ENCODE results near the gene SYT1.

SYT1 gene

DNA sequence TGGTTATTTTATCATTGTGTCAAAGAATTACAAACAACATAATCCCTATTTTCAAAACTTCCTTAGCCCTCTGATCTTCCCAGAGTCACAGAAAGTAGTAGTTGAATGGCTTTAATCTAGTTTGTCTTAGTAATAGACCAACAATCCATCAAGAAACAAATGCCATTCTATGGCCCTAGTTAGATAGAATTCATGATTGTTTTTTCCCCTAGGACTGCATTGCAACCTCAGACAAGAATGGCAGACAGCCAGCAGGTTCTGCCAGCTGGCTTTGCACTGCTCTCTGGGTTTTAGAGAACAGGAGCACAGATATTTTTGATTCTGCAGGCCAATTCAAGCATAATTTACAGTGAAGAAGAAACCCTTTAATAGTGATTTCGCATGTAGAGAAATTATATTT, 33.8 kb downstream of the SYT1 start:
- DNase-seq = peak; percentile 71

DNA sequence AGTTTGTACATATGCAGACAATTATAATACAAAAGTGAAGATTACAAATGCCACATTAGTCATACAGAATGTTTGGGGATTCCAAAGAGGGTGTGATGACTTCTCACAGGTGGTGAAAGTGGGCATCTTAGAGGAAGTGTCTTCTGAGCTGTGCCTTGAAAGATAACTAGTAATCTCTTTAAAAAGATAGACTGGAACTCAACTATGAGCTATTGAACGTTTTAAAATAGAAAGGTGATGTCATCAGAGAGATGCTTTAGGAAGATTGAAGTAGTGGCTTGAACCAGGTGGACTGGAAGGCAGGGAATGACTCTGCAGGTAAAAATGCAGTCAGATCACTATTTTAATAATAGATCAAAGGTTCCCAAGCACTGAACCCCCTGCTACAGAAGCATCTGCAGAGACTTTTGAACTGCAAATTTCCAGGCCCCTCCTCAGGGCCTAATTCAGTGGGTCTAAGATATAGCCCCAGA, 50.3 kb downstream of the SYT1 start:
- DNase-seq = no peak

DNA sequence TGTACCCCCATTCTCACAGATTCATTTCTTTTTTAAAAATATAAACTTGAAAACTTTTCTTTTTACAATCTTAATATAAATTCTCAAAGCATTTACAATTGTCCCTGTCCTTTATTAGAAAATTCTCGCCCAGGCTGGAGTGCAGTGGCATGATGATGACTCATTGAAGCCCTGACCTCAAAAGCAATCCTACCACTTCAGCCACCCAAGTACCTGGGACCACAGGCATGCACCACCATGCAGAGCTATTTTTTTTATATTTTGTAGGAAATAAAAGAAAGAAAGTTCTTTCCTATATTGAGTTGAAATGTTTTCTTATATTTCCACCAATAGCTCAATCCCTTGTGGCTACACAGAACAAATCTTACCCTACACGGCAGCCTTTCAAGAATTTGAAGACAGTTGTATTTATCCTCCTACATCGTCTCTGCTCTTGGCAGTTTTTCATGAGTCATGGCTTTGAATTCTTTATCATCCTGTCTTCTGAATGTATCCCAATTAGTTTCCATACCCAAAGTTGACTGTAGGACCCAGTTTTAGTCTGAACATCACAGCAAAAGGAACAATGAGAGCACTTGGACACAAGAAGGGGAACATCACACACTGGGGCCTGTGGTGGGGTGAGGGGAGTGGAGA, 52.4 kb downstream of the SYT1 start:
- DNase-seq = no peak

DNA sequence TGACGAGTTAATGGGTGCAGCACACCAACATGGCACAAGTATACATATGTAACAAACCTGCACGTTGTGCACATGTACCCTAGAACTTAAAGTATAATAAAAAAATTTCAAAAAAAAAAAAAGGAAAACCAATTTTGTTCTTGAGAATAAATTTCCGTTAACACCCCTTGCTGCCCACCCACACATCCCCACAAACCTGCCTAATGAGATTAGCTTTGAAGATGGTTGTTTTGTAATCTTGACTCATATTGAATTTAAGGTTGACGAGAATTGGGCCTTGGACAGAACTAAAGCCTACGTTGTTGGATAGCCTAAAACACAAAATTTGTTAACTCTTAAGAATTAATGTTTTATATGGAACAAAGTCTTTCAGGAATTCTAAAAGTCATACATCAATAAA, 52.9 kb downstream of the SYT1 start:
- DNase-seq = no peak

DNA sequence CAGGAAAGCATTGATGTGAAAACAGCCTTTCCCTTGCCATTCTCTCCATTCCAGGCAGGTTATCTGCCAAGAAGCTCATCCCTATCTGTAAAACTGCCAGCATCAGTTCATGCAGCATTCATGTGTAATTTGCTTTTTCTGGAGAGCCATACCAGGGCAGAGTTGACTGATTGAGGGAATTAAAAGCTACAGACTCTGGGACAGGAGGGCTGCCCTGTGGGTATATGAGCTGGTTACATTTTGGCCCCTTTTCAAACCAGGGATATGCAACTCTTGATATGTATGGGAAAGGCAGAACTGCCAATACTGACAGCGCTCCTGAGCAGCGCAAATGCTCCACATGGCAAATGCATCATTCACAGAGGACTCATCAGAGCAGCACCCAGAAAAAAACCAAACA, 53.7 kb downstream of the SYT1 start:
- no peak for DNase-seq

DNA sequence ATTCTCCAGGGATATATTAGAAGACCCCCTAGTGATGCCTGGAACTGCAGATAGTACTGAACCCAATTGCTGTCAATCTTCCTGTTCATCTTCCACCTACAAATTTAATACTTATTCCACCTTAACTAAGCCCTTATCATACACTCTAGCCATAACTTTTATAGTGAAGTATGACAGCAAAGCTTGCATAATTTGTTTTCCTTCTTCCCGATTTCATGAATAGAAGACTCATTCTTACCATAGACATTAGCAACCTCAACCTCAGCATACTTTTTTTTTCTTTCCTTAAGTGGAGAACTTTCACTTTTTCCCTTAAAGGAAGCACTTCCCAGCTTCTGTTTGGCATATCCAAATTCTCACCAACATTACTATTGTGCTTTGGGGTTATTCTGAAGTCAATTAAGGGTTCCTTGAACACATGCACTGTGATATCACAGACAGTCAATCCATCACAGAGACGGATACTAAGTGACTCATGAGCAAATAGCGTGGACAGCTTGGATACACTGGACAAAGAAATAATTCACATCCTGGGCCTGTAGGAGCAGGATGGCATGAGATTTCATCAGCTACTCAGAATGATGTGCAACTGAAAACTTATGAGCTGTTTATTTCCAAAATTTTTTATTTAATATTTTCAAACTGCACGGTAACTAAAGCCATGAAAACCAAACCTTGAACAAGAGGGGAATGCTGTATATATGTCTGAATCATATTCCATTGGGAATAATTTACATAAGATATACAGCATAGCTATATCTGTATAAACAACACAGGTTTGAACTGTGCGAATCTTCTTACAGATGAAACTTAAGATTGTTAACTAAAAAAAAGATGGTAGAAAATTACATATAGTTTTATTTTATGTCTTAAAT, 63.9 kb downstream of the SYT1 start:
- DNase-seq = no peak

DNA sequence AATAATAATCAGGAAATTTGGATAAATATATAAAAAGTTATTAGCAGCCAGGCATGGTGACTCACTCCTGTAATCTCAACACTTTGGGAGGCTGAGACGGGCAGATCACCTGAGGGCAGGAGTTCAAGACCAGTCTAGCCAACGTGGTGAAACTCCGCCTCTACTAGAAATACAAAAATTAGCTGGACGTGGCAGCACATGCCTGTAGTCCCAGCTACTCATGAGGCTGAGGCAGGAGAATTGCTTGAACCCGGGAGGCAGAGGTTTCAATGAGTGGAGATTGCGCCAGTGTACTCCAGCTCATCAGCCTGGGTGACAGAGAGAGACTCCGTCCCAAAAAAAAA, 64.5 kb downstream of the SYT1 start:
- no peak for DNase-seq

DNA sequence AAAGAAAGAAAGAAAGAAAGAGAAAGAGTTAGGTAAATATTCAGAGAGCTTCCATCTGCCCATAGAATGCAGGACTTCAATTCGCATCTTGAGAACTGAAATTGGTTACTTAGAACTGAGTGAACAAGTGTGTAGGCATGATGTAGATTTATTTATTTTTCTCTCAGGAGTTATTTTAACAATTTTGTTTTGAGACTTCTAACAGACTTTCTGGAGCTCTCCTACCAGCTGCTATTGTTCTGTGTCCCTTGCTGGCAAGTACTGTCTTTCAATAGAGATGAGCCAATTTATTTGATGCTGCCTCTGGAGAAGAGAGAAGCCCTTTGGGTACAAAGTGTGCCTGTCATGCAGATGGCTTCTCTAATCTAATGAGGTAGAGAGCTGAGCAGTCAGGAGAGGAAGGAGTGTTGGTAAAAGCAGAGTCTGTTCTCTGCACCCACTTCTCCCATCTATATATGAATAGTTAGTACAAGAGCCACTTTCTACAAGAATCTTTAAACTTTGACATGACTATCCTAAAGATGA, 67.0 kb downstream of the SYT1 start:
- DNase-seq = no peak

DNA sequence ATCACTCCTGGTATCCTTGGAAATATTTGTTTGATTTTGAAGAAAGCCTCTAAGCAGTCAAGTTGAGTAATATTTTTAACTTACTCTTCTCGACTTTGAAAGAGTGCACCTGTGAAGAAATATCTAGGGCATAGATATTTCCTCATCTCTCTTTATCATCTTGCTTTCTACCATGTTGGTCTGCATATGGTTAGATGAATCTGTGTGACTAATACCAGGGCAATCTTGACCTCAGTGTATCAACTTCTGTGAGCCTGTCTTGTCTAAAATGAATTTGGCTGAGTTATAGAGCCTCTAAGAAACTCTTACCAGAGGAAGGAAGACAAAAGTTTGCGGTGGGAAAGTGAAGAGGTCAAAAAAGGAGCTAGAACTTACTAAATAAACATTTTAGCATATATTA, 68.4 kb downstream of the SYT1 start:
- no peak for DNase-seq

DNA sequence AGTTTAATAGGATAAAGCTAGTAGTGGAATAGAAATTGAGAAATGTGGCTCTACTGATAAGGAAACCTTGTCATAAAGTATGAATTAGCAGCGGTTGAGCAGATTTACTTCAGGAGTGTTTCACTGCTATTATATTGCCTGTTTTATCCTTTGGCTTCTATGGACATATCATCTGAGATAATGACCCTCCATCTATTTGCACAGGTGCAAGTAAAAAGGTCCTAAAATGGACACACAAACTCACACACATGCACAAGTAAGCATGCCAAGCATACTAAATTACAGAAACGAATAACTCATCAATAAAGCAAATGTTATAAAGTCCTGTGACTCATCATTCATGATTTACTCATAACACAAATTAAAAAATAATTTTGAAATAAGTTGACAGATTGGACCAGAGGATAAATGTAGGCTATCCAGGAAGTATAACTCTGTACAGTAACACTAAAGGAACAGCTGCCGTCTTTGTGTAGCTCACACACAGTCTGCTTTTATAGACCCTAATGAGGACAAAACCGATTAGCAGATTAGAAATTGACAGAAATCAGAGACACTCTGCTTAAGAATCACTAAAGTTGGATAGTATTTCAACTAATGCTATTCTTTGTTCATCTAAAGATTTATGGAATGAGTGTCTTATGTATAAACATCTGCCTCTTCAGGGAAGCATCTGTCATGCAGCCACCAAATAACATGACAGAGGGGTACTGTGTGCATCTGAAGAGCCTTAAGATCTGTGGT, 73.9 kb downstream of the SYT1 start:
- DNase-seq = peak; percentile 85

DNA sequence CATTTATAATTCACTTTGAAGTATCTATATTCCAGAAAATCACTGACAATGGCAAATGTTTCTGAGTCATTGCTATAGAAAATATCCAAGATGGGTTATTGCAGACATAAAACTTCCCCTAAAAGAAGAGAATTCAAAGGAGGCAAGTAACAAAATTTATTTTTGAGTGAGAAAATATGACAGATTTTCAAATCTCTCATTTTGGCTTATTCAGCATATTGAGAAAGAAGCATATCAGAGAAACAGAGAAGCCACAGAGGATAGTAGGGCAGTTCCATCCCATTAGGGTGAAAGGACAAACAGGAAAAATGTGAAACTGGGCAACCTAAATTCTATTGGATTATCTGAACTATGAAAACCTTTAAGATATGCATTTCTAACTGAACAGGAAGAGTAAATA, 85.0 kb downstream of the SYT1 start:
- DNase-seq = no peak

DNA sequence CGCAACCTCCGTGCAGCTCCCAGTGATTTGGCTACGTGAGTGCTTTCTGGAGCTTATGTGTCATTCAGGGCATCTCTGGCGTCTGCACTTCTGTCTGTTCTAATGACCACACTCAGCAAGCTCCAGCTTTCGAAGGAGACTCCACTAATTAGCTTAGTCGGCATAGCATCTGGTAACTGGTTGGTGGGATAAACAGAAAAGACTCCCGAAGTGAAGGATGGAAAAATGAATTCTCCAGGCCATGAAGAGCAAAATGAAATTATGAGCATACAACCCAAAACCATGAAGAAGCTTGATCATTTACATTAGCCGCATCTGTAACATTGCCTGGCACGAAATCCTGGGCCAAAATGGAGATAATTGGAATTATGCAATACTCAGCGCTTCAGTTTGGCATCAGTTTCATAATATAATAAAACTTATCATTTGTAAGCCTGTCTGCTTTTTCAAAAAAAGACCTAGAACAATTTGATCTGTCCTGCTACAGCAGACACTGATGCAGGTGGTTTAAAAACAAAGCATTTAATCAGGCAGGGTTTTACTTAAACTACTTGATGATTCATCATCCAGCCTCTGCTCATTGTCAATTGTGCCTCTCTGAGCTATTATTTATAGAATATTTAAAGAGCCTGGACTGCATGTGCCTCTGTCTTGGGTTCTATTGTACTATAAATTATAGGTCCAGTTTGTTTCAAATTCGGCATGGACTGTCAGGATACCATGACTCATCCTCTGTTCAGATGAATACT, 87.4 kb downstream of the SYT1 start:
- DNase-seq = peak; percentile 87

DNA sequence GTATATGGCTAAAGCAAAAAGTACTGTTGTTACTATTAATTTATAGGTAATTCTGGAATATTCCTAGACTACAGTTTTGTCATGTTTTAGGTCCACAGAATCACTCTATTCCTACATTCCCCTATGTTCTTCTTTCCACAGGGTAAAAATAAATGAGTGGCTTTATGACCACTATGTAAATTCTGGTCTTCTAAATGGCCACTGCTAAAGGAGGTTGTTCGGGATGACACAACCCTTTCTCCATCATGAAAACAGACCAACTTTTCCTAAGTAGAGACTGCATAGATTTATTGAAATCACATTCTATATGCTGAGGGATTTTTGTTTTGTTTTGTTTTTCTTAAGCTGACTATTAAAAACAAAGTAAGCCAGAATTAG, 88.0 kb downstream of the SYT1 start:
- no peak for DNase-seq

DNA sequence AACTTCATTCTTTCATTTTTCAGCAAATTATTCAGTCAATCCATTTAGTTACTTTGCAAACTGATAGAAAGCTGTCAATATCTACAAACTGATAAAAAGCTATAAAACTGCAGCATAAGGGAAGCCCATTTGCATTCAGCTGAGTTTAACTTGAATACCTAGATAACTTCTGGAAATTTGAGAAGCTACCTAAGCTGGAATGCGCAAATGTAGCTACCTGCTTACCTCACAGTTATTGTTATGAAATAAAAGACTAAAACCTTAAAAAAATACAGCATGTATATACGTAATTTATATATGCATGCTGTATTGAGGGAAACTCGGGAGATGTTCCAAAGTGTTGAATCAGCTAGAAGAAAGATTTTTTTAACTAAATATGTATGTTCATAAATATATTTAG, 94.4 kb downstream of the SYT1 start:
- DNase-seq = no peak

DNA sequence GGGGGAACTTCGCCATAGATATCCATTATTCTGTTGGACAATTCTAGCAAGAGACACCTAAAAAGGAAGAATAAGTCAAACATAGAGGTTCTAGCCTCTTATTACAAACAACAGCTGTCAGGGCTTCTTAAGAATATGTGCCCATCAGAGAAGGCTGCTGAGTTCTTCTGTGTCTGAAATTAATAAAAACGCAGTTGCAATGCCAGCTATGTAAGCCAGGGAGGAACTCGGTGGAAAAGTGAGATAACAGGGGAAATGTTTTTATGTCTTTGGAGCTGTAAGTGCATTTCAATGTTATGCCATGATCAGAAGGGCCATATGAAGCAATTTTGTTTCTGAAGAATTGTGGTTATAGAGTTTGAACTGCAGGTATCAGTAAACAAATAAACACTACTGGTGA, 95.0 kb downstream of the SYT1 start:
- no peak for DNase-seq

DNA sequence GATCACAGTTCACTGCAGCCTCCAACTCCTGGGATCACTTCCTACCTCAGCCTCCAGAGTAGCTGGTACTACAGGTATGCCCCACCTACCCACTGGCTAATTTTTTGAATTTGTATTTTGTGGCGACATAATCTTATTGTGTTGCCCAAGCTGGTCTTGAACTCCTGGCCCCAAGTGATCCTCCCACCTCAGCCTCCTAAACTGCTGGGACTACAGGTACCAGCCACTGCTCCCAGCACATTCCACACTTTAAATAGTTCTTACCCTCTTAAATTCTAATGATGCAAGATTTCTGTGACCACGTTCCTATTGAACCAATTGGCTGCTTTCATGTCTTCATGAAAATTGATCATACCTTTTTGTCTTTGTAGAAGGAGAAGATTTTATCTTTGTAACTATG, 96.6 kb downstream of the SYT1 start:
- DNase-seq = no peak

DNA sequence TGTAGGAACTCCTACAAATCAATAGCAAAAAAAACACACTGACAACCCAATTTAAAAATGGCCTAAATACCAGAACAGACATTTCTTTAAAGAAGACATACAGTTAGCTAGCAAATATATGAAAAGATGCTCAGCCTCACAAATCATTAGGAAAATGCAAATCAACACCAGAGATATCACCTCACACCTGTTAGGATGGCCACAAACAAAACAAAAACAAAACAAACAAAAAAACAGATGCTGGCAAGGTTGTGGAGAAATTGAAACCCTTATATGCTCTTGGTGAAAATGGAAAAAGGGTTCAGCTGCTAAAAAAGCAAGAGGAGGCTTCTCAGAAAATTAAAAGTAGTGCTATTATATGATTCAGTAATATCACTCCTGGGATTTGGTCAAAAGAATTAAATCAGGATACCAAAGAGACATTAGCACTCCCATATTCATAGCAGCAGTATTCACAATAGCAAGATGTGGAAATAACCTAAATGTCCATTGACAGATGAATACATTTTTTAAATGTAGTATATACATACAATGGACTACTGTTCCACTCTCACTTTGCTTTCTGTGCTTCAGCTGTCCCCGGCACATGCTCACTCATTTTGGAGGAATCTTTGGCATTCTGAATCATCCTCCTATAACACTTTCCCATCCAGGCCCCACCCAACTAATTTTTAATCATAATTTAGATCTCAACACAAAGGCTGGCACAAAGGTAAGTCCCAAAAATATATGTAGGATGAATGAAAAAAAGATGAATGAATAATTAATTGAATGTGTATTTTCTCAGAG, 99.1 kb downstream of the SYT1 start:
- DNase-seq = no peak

DNA sequence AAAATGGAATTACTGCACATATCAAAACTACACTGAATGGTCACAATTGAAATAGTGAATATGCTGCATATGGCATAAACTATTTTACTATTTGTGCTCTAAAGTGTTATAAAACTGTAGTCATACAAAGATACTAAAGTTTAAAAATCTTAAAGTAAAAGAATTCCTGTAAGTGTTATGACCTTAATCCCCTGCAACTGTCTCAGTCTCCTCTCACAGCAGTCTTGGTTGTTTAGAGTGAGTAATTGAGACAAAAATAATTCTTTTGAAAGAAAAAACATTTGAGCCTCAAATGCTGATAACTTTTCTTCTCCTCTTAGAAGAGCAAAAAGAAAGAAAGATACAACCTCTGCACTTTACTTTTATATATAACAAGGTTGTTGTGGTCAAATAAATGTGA, 99.9 kb downstream of the SYT1 start:
- DNase-seq = no peak

DNA sequence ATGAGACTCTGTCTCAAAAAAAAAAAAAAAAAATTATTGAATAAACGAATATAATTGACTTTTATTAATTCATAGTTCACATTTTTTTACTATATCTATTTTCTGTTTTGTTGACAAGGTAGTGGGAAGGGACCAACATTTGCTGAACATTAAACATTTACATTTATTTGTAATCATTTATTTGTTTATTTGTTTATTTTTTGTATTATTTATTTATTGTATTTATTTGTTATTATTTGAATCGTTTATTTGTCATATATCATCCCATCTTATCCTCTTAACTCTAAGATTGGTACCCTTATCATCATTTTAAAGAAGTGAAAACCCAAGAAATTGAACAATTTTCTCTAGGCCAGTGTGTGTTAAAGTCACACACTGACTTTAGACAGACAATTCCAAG, 101.5 kb downstream of the SYT1 start:
- DNase-seq = no peak

DNA sequence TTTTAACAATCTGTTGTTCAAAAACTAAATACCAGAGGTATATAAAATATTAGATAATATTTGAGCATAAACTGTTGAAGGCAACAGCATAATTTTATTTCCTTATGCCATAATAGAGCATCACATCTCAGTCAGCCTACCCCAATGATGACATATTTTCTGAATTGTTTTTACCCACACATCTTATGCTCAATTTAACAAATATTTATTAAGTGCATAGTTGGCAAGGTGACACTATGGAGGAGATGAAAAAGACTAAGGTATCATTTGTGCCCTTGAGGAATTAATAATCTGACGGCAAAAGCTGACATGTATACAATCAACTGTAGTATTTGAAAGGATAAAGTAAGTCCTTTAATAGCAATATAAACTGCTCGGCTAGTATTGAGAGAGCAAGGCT, 102.4 kb downstream of the SYT1 start:
- DNase-seq = no peak

DNA sequence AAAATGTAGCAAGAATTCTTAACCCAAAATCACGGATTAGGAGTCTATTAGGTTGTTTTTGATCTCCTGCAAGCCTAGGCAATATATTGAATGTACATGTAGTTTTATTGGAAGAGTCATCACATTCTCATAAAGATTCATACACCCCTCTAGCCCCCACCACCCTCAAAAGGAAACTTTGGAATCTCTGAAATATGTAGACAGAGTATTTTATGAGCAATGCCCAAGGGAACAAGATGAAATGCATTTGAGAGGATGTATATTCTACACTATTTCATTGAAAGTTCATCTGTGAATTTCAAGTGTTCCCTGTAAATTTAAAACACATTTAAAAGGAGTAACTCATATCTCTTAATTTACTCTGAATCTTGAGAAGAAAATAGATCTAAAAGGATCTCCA, 103.7 kb downstream of the SYT1 start:
- no peak for DNase-seq

DNA sequence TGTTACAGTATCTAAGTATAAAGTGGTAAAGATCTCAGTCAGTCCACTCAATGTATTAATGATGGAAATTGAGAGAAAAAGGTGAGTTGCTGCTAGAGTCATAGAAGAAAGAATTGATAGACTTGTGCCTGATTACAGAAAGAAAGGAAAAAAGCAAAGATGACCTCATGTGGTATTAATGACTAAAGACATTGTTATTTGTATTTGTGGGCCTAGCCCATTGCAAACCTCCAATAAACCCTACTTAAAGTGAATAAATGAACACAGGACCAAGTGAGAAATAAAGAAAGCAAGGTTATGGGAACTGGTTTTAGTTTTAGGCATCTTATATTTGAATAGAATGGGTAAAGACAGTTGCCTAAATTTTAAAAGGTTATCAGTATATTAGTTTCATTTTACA, 105.5 kb downstream of the SYT1 start:
- DNase-seq = no peak

Data from NCI-H1105 (cell line).